GM12878 (cell line): ENCODE results near the gene GHDC. TPM values are rescaled to one million over a fixed set of nuclear protein-coding genes. Genes with fewer than 3 reads are reported as not detected.

ENCODE experiments used
- BMI1 ChIP-seq: fragments of 450-650 bp; IDR thresholded peaks from 2 replicates; pipeline ENCODE4 v1.6.1; 2016; ENCODE audit warnings: mild to moderate bottlenecking, moderate library complexity, borderline replicate concordance
- CBX5 ChIP-seq: sonication (generic); IDR thresholded peaks from 2 replicates; pipeline ENCODE4 v1.6.1; 2016; ENCODE audit warnings: low read depth, moderate library complexity, mild to moderate bottlenecking, inconsistent platforms
- CEBPB ChIP-seq, 2 experiments: fragments of 150-350 bp in 1 of 2; IDR thresholded peaks; 2 replicates each; pipeline ENCODE4 v1.6.1; 2012 to 2014; ENCODE audit warnings: low read depth in 2 of 2, low read length in 2 of 2, borderline replicate concordance in 1 of 2, inconsistent platforms in 1 of 2
- CHD2 ChIP-seq: IDR thresholded peaks from 2 replicates; pipeline ENCODE4 v1.6.1; 2011; ENCODE audit warnings: low read depth, low read length, improper control_type of control experiment, borderline replicate concordance
- GATAD2B ChIP-seq: fragments of 450-650 bp; conservative IDR thresholded peaks from 2 replicates; pipeline ENCODE4 v1.6.1; 2017; ENCODE audit warnings: low read depth, mild to moderate bottlenecking, moderate library complexity
- HSF1 ChIP-seq: fragments of 150-350 bp; IDR thresholded peaks from 2 replicates; pipeline ENCODE4 v1.6.1; 2014; ENCODE audit warnings: mild to moderate bottlenecking, low read depth, low read length
- IRF5 ChIP-seq: fragments of 450-650 bp; IDR thresholded peaks from 2 replicates; pipeline ENCODE4 v1.6.1; 2017; ENCODE audit warnings: borderline replicate concordance
- LARP7 ChIP-seq: fragments of 450-650 bp; IDR thresholded peaks from 2 replicates; pipeline ENCODE4 v1.6.1; 2017; ENCODE audit warnings: mild to moderate bottlenecking
- MEF2A ChIP-seq: IDR thresholded peaks from 2 replicates; pipeline ENCODE4 v1.6.1; 2011; ENCODE audit warnings: low read depth, mild to moderate bottlenecking, low read length, moderate library complexity; ENCODE audit not compliant: insufficient read depth
- PKNOX1 ChIP-seq: fragments of 450-650 bp; IDR thresholded peaks from 2 replicates; pipeline ENCODE4 v1.6.1; 2016; ENCODE audit warnings: mild to moderate bottlenecking
- SP1 ChIP-seq: IDR thresholded peaks from one replicate; pipeline ENCODE4 v1.6.1; 2011; ENCODE audit warnings: low read depth, low read length
- TBL1XR1 ChIP-seq: IDR thresholded peaks from 2 replicates; pipeline ENCODE4 v1.6.1; 2012; ENCODE audit warnings: low read depth, low read length, improper control_type of control experiment
- YY1 ChIP-seq: IDR thresholded peaks from 2 replicates; pipeline ENCODE4 v1.6.1; 2011; ENCODE audit warnings: low read depth, mild to moderate bottlenecking, low read length
- ZNF274 ChIP-seq: IDR thresholded peaks from one replicate; pipeline ENCODE4 v1.8.0; 2011; ENCODE audit not compliant: insufficient read length, insufficient read depth
- ZNF592 ChIP-seq: fragments of 450-650 bp; IDR thresholded peaks from 2 replicates; pipeline ENCODE4 v1.6.1; 2017; ENCODE audit warnings: mild to moderate bottlenecking, moderate library complexity
- ZSCAN29 ChIP-seq: fragments of 450-650 bp; IDR thresholded peaks from 2 replicates; pipeline ENCODE4 v1.6.1; 2017; ENCODE audit warnings: mild to moderate bottlenecking, moderate library complexity
- polyA plus RNA-seq, 11 experiments: library from polyadenylated mRNA; depleted of rRNA in 4 of 11; unstranded in 6 of 11; stranded (reverse) in 5 of 11; fragments of >200 nt; fragmentation: Nextera tagmentation in 4 of 11; fragmentation: Illumina TruSeq in 1 of 11; extraction: Ambion mirVana in 4 of 11; extraction: Trizol in 1 of 11; gene quantifications; 1 replicate in 1 of 11; 2 replicates in 10 of 11; pipeline versions ENCODE4 v1.2.1 to v1.2.3, GENCODE V29; 2011 to 2016; ENCODE audit warnings: inconsistent platforms in 2 of 11, missing spikeins in 2 of 11, low read depth in 1 of 11
- total RNA-seq, 4 experiments: library from RNA; depleted of rRNA in 3 of 4; stranded (reverse); fragments of >200 nt in 3 of 4; fragmentation: Illumina TruSeq in 1 of 4; extraction: Trizol in 1 of 4; gene quantifications; 2 replicates each; pipeline versions ENCODE4 v1.2.1 to v1.2.3, GENCODE V29; 2013 to 2021
- TF ChIP-seq, protein P1 (sequence below): fragments of 450-650 bp; IDR thresholded peaks from 2 replicates; pipeline ENCODE4 v1.6.1; 2017; ENCODE audit warnings: mild to moderate bottlenecking, moderate library complexity

Gene GHDC
- total and polyA plus RNA-seq, 10 of the 15 experiments (the other 5 are each of a cell fraction or from before 2014, with no cell fraction given), result 0.72 to 20.6 (median 12.9) TPM

- TF ChIP-seq LARP7 (peak; percentile 93; the same call in 1 of the 2 replicates), HSF1 (no peak), CBX5 (no peak), YY1 (peak; percentile 80), GATAD2B (peak; percentile 84), ZSCAN29 (0 out of 2 replicates have a peak, but pooled peaks have one; percentile 55), PKNOX1 (no peak), IRF5 (no peak), SP1 (no peak), CEBPB (IDR thresholded peaks at IDR 0.05; ENCODE audit: borderline replicate concordance in 1 of 2, low read depth in 2 of 2, low read length in 2 of 2) (no peak), BMI1 (no peak), CHD2 (no peak), ZNF274 (no peak), TBL1XR1 (no peak), MEF2A (no peak), ZNF592 (peak; percentile 88)
- TF ChIP-seq, protein P1, sequence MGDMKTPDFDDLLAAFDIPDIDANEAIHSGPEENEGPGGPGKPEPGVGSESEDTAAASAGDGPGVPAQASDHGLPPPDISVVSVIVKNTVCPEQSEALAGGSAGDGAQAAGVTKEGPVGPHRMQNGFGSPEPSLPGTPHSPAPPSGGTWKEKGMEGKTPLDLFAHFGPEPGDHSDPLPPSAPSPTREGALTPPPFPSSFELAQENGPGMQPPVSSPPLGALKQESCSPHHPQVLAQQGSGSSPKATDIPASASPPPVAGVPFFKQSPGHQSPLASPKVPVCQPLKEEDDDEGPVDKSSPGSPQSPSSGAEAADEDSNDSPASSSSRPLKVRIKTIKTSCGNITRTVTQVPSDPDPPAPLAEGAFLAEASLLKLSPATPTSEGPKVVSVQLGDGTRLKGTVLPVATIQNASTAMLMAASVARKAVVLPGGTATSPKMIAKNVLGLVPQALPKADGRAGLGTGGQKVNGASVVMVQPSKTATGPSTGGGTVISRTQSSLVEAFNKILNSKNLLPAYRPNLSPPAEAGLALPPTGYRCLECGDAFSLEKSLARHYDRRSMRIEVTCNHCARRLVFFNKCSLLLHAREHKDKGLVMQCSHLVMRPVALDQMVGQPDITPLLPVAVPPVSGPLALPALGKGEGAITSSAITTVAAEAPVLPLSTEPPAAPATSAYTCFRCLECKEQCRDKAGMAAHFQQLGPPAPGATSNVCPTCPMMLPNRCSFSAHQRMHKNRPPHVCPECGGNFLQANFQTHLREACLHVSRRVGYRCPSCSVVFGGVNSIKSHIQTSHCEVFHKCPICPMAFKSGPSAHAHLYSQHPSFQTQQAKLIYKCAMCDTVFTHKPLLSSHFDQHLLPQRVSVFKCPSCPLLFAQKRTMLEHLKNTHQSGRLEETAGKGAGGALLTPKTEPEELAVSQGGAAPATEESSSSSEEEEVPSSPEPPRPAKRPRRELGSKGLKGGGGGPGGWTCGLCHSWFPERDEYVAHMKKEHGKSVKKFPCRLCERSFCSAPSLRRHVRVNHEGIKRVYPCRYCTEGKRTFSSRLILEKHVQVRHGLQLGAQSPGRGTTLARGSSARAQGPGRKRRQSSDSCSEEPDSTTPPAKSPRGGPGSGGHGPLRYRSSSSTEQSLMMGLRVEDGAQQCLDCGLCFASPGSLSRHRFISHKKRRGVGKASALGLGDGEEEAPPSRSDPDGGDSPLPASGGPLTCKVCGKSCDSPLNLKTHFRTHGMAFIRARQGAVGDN, result peak; percentile 93
Observed at GRCh38 chr17:42183741-42184711, 10.3 kb downstream of the GHDC start (continued).
